Measurements from ENCODE around the gene ERH.
"Not testable (repeated sequence)": the region's sequence is repeated elsewhere in the genome, so short reads cannot be mapped to it uniquely, and the experiment has no call there.

GRCh38 chr14:69391400-69391799 lies 6.7 kb downstream of the ERH start:
- TF ChIP-seq CTCF (conservative IDR thresholded peaks at IDR 0.05; ENCODE audit: low read length); EZH2phosphoT487 (IDR thresholded peaks at IDR 0.05; ENCODE audit: borderline replicate concordance, low read depth, low read length): not testable (repeated sequence)

Data from OCI-LY7 (cell line).